HepG2 (cell line): Measurements from ENCODE around the gene SH3PXD2A. TPM values are rescaled to one million over a fixed set of nuclear protein-coding genes. Genes with fewer than 3 reads are reported as not detected.

ENCODE experiments used
- AGO2 ChIP-seq: fragments of 200-400 bp; formaldehyde crosslinking; optimal IDR thresholded peaks from 2 replicates; pipeline ENCODE3; 2017; ENCODE audit warnings: mild to moderate bottlenecking, low read depth, low read length, moderate library complexity
- HMG20A ChIP-seq: IDR thresholded peaks from 2 replicates; pipeline ENCODE4 v1.6.1; 2016; ENCODE audit warnings: borderline replicate concordance
- PITX1 ChIP-seq: sonication (generic); formaldehyde crosslinking; IDR thresholded peaks from 2 replicates; pipeline ENCODE4 v1.5.1; 2020; ENCODE audit warnings: mild to moderate bottlenecking, missing genetic modification reagents
- REPIN1 ChIP-seq: sonication (generic); formaldehyde crosslinking; IDR thresholded peaks from 2 replicates; pipeline ENCODE4 v1.8.0; 2022; ENCODE audit warnings: missing genetic modification reagents, low read depth, mild to moderate bottlenecking, borderline replicate concordance
- REXO4 ChIP-seq: sonication (generic); formaldehyde crosslinking; IDR thresholded peaks from 2 replicates; pipeline ENCODE4 v1.8.0; 2022; ENCODE audit warnings: missing genetic modification reagents, mild to moderate bottlenecking, borderline replicate concordance
- SYNCRIP ChIP-seq: fragments of 200-400 bp; formaldehyde crosslinking; IDR thresholded peaks from 2 replicates; pipeline ENCODE4 v1.6.1; 2018; ENCODE audit warnings: mild to moderate bottlenecking, low read depth, low read length; ENCODE audit not compliant: insufficient read depth
- TBP ChIP-seq: sonication (generic); formaldehyde crosslinking; IDR thresholded peaks from 2 replicates; pipeline ENCODE4 v1.5.0; 2020; ENCODE audit warnings: missing genetic modification reagents
- ZMYM3 ChIP-seq: sonication (generic); formaldehyde crosslinking; IDR thresholded peaks from 2 replicates; pipeline ENCODE4 v1.5.1; 2020; ENCODE audit warnings: mild to moderate bottlenecking, missing genetic modification reagents
- ZNF124 ChIP-seq: sonication (generic); formaldehyde crosslinking; IDR thresholded peaks from 2 replicates; pipeline ENCODE4 v1.4.0; 2020; ENCODE audit warnings: missing genetic modification reagents
- ZNF44 ChIP-seq: sonication (generic); formaldehyde crosslinking; IDR thresholded peaks from 2 replicates; pipeline ENCODE4 v1.5.1; 2020; ENCODE audit warnings: mild to moderate bottlenecking, missing genetic modification reagents
- ZNF567 ChIP-seq: sonication (generic); formaldehyde crosslinking; IDR thresholded peaks from 2 replicates; pipeline ENCODE4 v1.8.1; 2023; ENCODE audit warnings: mild to moderate bottlenecking, missing genetic modification reagents, borderline replicate concordance
- ZNF773 ChIP-seq: sonication (generic); formaldehyde crosslinking; IDR thresholded peaks from 2 replicates; pipeline ENCODE4 v1.4.0; 2020; ENCODE audit warnings: missing genetic modification reagents, borderline replicate concordance
- ZNF782 ChIP-seq: sonication (generic); formaldehyde crosslinking; IDR thresholded peaks from 2 replicates; pipeline ENCODE4 v1.4.0; 2020; ENCODE audit warnings: missing genetic modification reagents, mild to moderate bottlenecking, borderline replicate concordance
- ZNF883 ChIP-seq: sonication (generic); formaldehyde crosslinking; IDR thresholded peaks from 2 replicates; pipeline ENCODE4 v1.5.1; 2020; ENCODE audit warnings: mild to moderate bottlenecking, missing genetic modification reagents; ENCODE audit errors: not compliant biosample characterization
- ZSCAN20 ChIP-seq: sonication (generic); formaldehyde crosslinking; IDR thresholded peaks from 2 replicates; pipeline ENCODE4 v1.4.0; 2020; ENCODE audit warnings: missing genetic modification reagents, mild to moderate bottlenecking, borderline replicate concordance
- polyA plus RNA-seq, 8 experiments: library from polyadenylated mRNA; depleted of rRNA in 3 of 8; stranded (reverse) in 7 of 8; unstranded in 1 of 8; fragments of >200 nt; fragmentation: Illumina TruSeq in 4 of 8; extraction: Trizol in 4 of 8; gene quantifications; 2 replicates each; pipeline versions ENCODE4 v1.2.1 to v1.2.3, GENCODE V29; 2011 to 2016; ENCODE audit warnings: low read depth in 4 of 8, missing spikeins in 1 of 8, mixed read lengths in 1 of 8; ENCODE audit not compliant: insufficient read depth in 1 of 8
- total RNA-seq, 5 experiments: library from RNA; depleted of rRNA; stranded (reverse); fragments of >200 nt; fragmentation: Illumina TruSeq; extraction: Trizol; gene quantifications; 2 replicates each; pipeline ENCODE4 v1.2.3, GENCODE V29; 2016; ENCODE audit warnings: low read depth in 1 of 5
- TF ChIP-seq, protein P1 (sequence below): IDR thresholded peaks from 2 replicates; pipeline ENCODE4 v1.6.1; 2016; ENCODE audit warnings: low read depth
- TF ChIP-seq, protein P2 (sequence below): sonication (generic); formaldehyde crosslinking; IDR thresholded peaks from 2 replicates; pipeline ENCODE4 v1.5.1; 2020; ENCODE audit warnings: missing genetic modification reagents, mild to moderate bottlenecking, borderline replicate concordance
- TF ChIP-seq, protein P3 (sequence below): sonication (generic); formaldehyde crosslinking; IDR thresholded peaks from 2 replicates; pipeline ENCODE4 v1.4.0; 2020; ENCODE audit warnings: mild to moderate bottlenecking, low read depth, missing genetic modification reagents
- TF ChIP-seq, protein P4 (sequence below): sonication (generic); formaldehyde crosslinking; IDR thresholded peaks from 2 replicates; pipeline ENCODE4 v1.4.0; 2020; ENCODE audit warnings: mild to moderate bottlenecking, missing genetic modification reagents, borderline replicate concordance
- TF ChIP-seq, protein P5 (sequence below): sonication (generic); formaldehyde crosslinking; IDR thresholded peaks from 2 replicates; pipeline ENCODE4 v1.8.1; 2023; ENCODE audit warnings: missing genetic modification reagents, mild to moderate bottlenecking, borderline replicate concordance

The SH3PXD2A gene
- total and polyA plus RNA-seq, 2 of the 13 experiments (the other 11 are each of a cell fraction or from before 2014, with no cell fraction given): 11.1 to 11.3 TPM

DNA sequence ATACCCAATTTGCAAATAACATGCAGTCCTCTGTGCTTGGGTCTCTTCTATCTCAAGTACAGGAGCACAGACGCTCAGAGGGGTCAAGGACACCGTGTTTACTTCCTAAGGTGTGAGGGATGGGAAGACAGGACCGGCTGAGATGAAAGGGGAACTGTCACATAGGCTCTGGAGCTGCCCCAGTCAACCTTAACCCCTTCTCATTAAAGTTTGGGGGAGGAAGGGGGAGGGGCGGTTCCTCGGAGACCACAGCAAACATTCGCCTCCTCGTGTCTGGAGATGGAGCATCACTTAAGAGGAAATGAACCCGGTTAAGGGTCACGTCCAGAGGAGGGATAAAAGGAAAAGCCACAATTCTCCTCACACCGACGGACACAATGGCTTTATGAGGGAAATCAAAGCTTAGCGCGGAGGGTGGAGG lies 1.1 kb downstream of the SH3PXD2A start (continued):
- TF ChIP-seq, protein P1, sequence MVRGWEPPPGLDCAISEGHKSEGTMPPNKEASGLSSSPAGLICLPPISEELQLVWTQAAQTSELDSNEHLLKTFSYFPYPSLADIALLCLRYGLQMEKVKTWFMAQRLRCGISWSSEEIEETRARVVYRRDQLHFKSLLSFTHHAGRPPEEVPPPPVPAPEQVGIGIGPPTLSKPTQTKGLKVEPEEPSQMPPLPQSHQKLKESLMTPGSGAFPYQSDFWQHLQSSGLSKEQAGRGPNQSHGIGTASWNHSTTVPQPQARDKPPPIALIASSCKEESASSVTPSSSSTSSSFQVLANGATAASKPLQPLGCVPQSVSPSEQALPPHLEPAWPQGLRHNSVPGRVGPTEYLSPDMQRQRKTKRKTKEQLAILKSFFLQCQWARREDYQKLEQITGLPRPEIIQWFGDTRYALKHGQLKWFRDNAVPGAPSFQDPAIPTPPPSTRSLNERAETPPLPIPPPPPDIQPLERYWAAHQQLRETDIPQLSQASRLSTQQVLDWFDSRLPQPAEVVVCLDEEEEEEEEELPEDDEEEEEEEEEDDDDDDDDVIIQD (CRISPR knock-in tag): no peak
- TF ChIP-seq ZNF782 (CRISPR knock-in tag): no peak
- TF ChIP-seq HMG20A (CRISPR knock-in tag): peak; percentile 70; the same call in 1 of the 2 replicates
- TF ChIP-seq ZNF567 (CRISPR knock-in tag): no peak
- TF ChIP-seq, protein P2, sequence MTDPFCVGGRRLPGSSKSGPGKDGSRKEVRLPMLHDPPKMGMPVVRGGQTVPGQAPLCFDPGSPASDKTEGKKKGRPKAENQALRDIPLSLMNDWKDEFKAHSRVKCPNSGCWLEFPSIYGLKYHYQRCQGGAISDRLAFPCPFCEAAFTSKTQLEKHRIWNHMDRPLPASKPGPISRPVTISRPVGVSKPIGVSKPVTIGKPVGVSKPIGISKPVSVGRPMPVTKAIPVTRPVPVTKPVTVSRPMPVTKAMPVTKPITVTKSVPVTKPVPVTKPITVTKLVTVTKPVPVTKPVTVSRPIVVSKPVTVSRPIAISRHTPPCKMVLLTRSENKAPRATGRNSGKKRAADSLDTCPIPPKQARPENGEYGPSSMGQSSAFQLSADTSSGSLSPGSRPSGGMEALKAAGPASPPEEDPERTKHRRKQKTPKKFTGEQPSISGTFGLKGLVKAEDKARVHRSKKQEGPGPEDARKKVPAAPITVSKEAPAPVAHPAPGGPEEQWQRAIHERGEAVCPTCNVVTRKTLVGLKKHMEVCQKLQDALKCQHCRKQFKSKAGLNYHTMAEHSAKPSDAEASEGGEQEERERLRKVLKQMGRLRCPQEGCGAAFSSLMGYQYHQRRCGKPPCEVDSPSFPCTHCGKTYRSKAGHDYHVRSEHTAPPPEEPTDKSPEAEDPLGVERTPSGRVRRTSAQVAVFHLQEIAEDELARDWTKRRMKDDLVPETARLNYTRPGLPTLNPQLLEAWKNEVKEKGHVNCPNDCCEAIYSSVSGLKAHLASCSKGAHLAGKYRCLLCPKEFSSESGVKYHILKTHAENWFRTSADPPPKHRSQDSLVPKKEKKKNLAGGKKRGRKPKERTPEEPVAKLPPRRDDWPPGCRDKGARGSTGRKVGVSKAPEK (CRISPR knock-in tag): no peak
- TF ChIP-seq ZNF773 (CRISPR knock-in tag): no peak
- peak; percentile 9; the same call in 1 of the 2 replicates for TF ChIP-seq ZMYM3
- no peak for TF ChIP-seq ZNF44 (CRISPR knock-in tag)
- no peak for TF ChIP-seq SYNCRIP
- TF ChIP-seq, protein P3, sequence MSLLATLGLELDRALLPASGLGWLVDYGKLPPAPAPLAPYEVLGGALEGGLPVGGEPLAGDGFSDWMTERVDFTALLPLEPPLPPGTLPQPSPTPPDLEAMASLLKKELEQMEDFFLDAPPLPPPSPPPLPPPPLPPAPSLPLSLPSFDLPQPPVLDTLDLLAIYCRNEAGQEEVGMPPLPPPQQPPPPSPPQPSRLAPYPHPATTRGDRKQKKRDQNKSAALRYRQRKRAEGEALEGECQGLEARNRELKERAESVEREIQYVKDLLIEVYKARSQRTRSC (CRISPR knock-in tag): no peak
- TF ChIP-seq AGO2: no peak
- TF ChIP-seq REPIN1 (CRISPR knock-in tag): no peak
- TF ChIP-seq TBP: no peak
- TF ChIP-seq ZSCAN20 (CRISPR knock-in tag): no peak
- no peak for TF ChIP-seq ZNF124 (CRISPR knock-in tag)
- no peak for TF ChIP-seq ZNF883 (CRISPR knock-in tag)
- peak; percentile 61; the same call in 1 of the 2 replicates for TF ChIP-seq PITX1
- TF ChIP-seq, protein P4, sequence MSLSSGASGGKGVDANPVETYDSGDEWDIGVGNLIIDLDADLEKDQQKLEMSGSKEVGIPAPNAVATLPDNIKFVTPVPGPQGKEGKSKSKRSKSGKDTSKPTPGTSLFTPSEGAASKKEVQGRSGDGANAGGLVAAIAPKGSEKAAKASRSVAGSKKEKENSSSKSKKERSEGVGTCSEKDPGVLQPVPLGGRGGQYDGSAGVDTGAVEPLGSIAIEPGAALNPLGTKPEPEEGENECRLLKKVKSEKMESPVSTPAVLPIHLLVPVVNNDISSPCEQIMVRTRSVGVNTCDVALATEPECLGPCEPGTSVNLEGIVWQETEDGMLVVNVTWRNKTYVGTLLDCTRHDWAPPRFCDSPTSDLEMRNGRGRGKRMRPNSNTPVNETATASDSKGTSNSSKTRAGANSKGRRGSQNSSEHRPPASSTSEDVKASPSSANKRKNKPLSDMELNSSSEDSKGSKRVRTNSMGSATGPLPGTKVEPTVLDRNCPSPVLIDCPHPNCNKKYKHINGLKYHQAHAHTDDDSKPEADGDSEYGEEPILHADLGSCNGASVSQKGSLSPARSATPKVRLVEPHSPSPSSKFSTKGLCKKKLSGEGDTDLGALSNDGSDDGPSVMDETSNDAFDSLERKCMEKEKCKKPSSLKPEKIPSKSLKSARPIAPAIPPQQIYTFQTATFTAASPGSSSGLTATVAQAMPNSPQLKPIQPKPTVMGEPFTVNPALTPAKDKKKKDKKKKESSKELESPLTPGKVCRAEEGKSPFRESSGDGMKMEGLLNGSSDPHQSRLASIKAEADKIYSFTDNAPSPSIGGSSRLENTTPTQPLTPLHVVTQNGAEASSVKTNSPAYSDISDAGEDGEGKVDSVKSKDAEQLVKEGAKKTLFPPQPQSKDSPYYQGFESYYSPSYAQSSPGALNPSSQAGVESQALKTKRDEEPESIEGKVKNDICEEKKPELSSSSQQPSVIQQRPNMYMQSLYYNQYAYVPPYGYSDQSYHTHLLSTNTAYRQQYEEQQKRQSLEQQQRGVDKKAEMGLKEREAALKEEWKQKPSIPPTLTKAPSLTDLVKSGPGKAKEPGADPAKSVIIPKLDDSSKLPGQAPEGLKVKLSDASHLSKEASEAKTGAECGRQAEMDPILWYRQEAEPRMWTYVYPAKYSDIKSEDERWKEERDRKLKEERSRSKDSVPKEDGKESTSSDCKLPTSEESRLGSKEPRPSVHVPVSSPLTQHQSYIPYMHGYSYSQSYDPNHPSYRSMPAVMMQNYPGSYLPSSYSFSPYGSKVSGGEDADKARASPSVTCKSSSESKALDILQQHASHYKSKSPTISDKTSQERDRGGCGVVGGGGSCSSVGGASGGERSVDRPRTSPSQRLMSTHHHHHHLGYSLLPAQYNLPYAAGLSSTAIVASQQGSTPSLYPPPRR (CRISPR knock-in tag): peak; percentile 63
- TF ChIP-seq, protein P5, sequence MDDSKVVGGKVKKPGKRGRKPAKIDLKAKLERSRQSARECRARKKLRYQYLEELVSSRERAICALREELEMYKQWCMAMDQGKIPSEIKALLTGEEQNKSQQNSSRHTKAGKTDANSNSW: no peak
- TF ChIP-seq REXO4 (CRISPR knock-in tag): no peak
